HG03025 (cell line): ENCODE measurements around the gene GID4.
A peak's percentile ranks its signal among the peaks of the same experiment; 100 is the strongest.
"Not testable (repeated sequence)": the region's sequence is repeated elsewhere in the genome, so short reads cannot be mapped to it uniquely, and the experiment has no call there.

ENCODE experiments used
- ATAC-seq: cut with Tn5 transposase; IDR thresholded peaks from one replicate; pipeline ENCODE4 v1.9.1; 2021; ENCODE audit warnings: mild to moderate bottlenecking, moderate library complexity; ENCODE audit not compliant: unreplicated experiment, low FRiP score

The GID4 gene

GRCh38 chr17:18038861-18039534 lies at the start of gene GID4, which contains the start of gene ATPAF2:
Gene GID4, plus strand, starts transcription at chr17:18039408. Its CDS starts 57 bp downstream, at chr17:18039465.
Gene ATPAF2, minus strand, starts transcription at chr17:18039168. Its CDS starts 155 bp downstream, at chr17:18039013.
- ATAC-seq = peak; percentile 73

GRCh38 chr17:17989618-17990017 lies 49.6 kb upstream of the GID4 start:
- ATAC-seq = no peak

DNA sequence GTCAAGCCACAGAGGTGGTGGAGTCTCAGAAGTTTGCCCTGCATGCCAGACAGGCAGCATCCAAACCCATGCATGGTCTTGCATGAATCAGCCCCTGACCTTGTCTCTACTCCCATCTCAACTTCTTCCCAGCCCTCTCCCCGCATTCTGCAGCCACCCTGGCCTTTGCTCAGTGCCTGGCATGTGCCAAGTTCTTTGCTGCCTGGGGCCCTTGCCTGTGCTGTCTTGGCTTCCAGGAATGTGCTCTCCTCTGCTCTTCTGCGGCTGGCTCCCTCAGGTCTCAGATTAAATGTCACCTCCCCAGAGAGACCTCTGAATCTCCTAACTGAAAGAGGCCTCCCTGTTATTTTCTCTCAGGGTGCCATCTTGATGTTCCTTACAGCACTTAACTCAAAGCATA lies 48.9 kb upstream of the GID4 start:
- ATAC-seq = no peak

DNA sequence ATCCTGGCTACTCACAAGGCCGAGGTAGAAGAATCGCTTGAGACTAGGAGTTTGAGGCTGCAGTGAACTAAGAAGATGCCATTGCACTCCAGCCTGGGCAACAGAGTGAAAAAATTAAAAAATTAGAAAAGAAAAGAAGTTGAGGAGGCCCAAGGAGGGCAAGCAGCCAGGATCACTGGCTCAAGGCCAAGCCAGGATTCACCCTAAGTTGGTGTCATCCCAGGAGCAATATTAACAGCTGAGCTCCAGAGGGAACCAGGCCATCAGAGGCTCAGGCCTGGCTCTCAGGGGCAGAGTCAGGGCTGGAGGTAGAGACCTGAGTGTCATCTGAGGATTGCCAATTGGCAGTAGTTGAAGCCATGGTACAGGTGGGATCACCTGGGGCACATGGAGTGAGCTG lies 45.8 kb upstream of the GID4 start:
- no peak for ATAC-seq

DNA sequence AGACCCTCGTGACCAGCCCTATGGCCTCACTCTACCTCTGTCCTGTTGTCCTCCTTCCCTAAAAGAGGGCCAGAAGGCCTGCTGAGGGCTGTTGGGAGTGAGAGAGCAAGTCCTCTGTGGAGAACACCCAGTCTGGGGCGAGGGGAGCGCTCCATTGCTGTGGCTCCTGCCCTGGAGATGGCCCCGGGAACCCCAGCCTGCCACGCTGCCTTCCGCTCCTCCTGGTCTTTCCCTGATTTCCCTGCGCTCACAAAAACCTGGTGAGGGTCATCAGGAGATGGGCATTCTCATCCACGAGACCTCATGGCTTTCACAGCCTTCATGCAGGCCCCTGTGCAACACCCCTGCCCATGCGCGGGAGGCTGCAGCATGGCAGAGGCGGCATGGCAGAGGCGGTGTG lies 45.4 kb upstream of the GID4 start:
- ATAC-seq = no peak

GRCh38 chr17:17994271-17995069 lies 44.7 kb upstream of the GID4 start:
- no peak for ATAC-seq

- ATAC-seq = not testable (repeated sequence)
These were observed 43.3 kb upstream of the GID4 start for GRCh38 chr17:17995887-17996286.

DNA sequence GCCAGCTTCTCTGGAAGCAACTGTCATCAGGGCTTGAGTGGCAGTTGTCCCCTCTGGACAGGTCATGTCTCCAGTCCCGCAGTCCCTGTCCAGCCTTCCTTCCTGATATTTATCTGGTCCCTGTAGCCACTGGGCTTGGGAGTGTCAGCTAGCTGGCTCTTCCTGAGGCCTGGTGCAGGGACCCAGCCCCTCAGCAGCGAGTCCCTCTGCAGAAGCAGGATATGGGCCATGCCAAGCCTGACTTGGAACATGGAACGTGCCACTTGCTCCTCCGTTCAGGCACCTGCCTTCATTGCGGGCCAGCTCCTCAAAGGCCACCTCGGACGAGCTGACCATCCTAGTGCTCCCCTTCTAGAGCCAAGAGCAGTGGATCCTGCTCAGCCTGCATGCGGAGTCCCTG lies 40.3 kb upstream of the GID4 start:
- no peak for ATAC-seq

DNA sequence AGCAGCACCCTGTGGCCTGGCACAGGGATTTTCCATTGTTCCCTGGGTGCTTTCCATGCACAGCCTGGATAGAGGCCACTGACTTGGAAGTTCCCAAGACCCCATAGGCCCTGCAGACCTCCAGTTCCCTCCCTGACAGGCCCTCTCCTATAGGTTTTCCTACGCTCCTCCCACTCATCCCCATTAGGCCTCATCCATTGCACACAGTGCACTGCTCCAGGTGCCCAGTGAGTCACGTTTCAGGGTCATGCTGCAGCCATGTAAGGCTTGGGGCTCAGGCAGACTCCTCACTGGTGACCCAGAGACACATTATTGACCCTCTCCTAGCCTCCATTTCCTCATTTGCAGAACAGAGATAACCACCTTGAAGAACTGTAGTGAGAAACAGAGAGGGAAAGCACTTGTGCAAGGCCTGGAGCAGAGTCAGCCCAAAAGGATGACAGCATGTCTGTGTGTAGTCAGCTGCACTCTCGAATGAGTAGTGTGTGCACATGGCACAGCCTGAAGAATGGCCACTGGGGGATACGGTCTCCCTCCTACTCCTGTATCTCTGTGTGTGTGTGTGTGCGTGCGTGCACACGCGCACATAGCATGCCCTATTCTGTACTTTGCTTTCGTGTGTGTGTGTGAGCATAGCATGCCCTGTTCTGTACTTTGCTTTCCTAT lies 39.7 kb upstream of the GID4 start:
- no peak for ATAC-seq

DNA sequence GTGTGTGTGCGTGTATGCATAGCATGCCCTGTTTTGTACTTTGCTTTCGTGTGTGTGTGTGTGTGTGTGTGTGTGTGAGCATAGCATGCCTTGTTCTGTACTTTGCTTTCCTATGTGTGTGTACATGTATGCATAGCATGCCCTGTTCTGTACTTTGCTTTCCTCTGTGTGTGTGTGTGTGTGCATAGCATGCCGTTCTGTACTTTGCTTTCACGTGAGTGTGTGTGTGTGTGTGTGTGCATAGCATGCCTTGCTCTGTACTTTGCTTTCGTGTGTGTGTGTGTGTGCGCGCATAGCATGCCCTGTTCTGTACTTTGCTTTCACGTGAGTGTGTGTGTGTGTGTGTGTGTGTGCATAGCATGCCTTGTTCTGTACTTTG lies 39.2 kb upstream of the GID4 start:
- ATAC-seq = no peak

DNA sequence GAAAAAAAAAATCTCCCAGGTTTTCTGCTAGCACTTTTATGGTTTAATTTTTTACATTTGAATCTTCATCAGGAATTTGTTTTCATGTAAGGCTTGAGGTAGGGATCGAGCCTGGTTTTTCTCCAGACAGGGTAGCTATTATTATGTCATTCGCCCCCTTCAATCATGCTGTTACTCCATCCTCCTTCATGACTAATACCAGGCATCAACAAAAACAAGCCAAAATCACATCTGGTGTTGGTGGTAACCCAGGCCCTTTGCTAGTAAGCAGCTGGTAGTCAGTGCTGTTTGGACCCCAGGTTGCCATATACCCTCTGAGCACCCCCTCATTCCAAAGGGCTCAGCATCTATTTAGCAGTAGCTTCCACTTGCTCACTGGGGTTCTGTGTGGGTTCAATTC lies 37.0 kb upstream of the GID4 start:
- no peak for ATAC-seq

DNA sequence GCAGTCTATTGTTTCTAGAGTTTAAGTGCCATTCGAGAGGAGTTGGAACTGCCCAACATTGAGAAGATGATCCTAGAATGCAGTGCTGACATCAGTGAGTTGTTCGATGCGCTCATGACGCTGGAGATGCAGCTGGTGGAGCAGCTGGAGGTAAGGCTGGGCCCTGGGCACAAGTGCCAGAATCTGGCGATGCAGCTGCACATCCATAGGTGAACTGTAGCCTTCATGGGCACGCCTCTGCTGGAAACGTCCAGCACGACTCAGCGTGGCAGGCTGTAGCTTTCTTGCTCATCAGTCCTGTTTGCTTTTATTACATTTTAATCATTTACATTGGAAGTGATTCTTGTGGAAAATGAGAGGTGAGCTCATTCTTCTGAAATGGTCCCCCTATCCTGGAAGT lies 34.9 kb upstream of the GID4 start:
- ATAC-seq = no peak

- ATAC-seq = no peak
These were observed 34.3 kb upstream of the GID4 start for GRCh38 chr17:18004884-18005305.

- no peak for ATAC-seq
These were observed 33.7 kb upstream of the GID4 start for GRCh38 chr17:18005496-18005895.

GRCh38 chr17:18006495-18007239 lies 32.5 kb upstream of the GID4 start:
- no peak for ATAC-seq

DNA sequence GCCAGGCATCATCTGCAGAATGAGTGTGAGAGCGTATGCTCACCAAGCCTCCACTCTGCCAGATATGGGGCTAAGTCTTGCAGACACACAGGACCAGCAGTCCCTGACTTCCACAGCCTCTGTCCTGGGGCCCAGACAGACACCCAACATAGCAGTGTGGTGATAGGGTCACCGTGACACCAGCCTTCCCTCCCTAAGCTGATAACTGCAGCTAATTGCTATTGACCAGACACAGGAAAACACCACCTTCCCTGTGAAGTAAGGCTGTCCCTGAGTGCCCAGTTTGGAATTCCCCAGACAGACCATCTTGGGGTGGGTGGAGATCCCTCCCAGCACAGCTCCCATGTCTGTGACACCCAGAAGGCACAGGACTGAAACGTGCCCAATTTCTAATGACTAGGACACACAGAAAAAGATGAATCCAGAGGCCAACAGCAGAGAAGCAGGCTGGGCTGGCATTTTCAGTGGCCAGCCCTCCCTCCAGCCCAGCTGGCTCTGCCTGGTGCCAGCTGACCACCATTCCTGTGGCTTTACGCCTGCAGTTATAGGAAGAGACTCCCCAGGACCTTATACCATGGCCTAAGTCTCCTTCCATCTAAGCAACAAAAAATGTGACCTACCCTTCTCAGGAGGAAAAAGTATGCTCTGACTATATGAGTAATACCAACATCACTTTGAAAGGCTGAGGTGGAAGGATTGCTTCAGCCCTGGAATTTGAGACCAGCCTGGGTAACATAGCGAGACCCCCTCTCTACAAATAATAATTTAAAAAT lies 30.5 kb upstream of the GID4 start:
- no peak for ATAC-seq

GRCh38 chr17:18009609-18010420 lies 29.4 kb upstream of the GID4 start:
- ATAC-seq = no peak

- no peak for ATAC-seq
These were observed 27.9 kb upstream of the GID4 start for GRCh38 chr17:18011286-18011685.

GRCh38 chr17:18014006-18014405 lies 25.2 kb upstream of the GID4 start:
- no peak for ATAC-seq
